H54 (cell line): Measurements from ENCODE around the gene DMBX1.

Experiments used
- DNase-seq: peaks from one replicate; pipeline ENCODE4 v3.0.0; 2011; ENCODE audit warnings: low spot score, mixed read lengths; ENCODE audit not compliant: insufficient read length
- FAIRE-seq: peaks from 3 replicates; lab custom pipeline; 2011; peaks lifted over from hg19 to GRCh38; lab: Jason Lieb, UNC
- POLR2A ChIP-seq: IDR thresholded peaks from 2 replicates; pipeline ENCODE4 v1.6.1; 2011; ENCODE audit warnings: low read depth, mild to moderate bottlenecking, low read length

Gene DMBX1

GRCh38 chr1:46451948-46452930, 37.4 kb upstream of the DMBX1 start:
- no peak for TF ChIP-seq POLR2A
- FAIRE-seq: no peak
- no peak for DNase-seq

- no peak for FAIRE-seq
- no peak for TF ChIP-seq POLR2A
These were observed 36.7 kb upstream of the DMBX1 start for GRCh38 chr1:46452931-46453325.

GRCh38 chr1:46453449-46453848, 36.2 kb upstream of the DMBX1 start:
- no peak for FAIRE-seq

More at GRCh38 chr1:46452931-46453325, 36.7 kb upstream of the DMBX1 start:
- DNase-seq: no peak

GRCh38 chr1:46455951-46456350, 33.7 kb upstream of the DMBX1 start:
- no peak for TF ChIP-seq POLR2A
- FAIRE-seq (no peak), DNase-seq (no peak)

More at GRCh38 chr1:46453449-46453848, 36.2 kb upstream of the DMBX1 start:
- DNase-seq: no peak
- no peak for TF ChIP-seq POLR2A

GRCh38 chr1:46456411-46456963, 33.1 kb upstream of the DMBX1 start:
- FAIRE-seq: no peak
- no peak for DNase-seq
- no peak for TF ChIP-seq POLR2A

GRCh38 chr1:46457178-46457577, 32.5 kb upstream of the DMBX1 start:
- DNase-seq (no peak), FAIRE-seq (no peak)
- TF ChIP-seq POLR2A: no peak

GRCh38 chr1:46458190-46458589, 31.4 kb upstream of the DMBX1 start:
- no peak for TF ChIP-seq POLR2A
- FAIRE-seq: no peak
- no peak for DNase-seq

- TF ChIP-seq POLR2A: no peak
- no peak for DNase-seq
- no peak for FAIRE-seq
These were observed 30.8 kb upstream of the DMBX1 start for GRCh38 chr1:46458846-46459245.

- DNase-seq (no peak), FAIRE-seq (no peak)
- TF ChIP-seq POLR2A: no peak
These were observed 30.3 kb upstream of the DMBX1 start for GRCh38 chr1:46459315-46459714.

- FAIRE-seq: no peak
- no peak for DNase-seq
- TF ChIP-seq POLR2A: no peak
These were observed 28.4 kb upstream of the DMBX1 start for GRCh38 chr1:46461017-46461808.

GRCh38 chr1:46461809-46462448, 27.7 kb upstream of the DMBX1 start:
- no peak for TF ChIP-seq POLR2A
- FAIRE-seq: no peak
- no peak for DNase-seq

- DNase-seq (no peak), FAIRE-seq (no peak)
- no peak for TF ChIP-seq POLR2A
These were observed 25.6 kb upstream of the DMBX1 start for GRCh38 chr1:46464013-46464548.

- TF ChIP-seq POLR2A: no peak
- DNase-seq: no peak
- FAIRE-seq: no peak
These were observed 24.7 kb upstream of the DMBX1 start for GRCh38 chr1:46464915-46465314.
